Measurements from ENCODE around the gene ZNF467. TPM values are rescaled to one million over a fixed set of nuclear protein-coding genes. Genes with fewer than 3 reads are reported as not detected.

The ZNF467 gene
- total RNA-seq, 1 donor from 2014 or later, result 3.4 TPM

DNA sequence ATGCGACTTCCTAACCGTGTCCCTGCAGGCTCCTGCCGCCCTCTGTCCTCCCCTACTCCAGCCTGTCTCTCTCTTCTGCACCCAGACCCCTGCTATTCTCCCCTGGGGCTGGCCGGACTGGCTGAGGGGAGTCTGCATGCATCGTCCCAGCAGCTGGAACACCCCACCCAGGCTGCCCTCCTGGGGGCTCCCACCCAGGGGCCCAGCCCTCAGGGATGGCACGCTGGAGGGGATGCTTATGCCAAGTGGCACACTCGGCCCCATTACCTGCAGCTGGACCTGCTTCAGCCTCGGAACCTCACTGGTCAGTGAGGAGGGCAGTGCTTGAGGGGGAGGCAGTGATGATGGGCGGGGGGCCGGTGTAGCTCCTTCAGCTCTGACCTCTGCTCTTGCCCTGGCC is 21.7 kb upstream of the ZNF467 start:
- Mint-ChIP-seq H3K4me1 (ENCODE audit: unreplicated experiment) (no peaks in the 10 kb centered on the region), H3K4me3 (ENCODE audit: unreplicated experiment) (no peak overlapping the region), H3K27ac (ENCODE audit: unreplicated experiment) (no peak overlapping the region), H3K27me3 (ENCODE audit: unreplicated experiment) (peaks cover 8% of the 10 kb centered on the region), H3K9me3 (ENCODE audit: unreplicated experiment) (no peaks in the 10 kb centered on the region), H3K36me3 (ENCODE audit: unreplicated experiment) (no peaks in the 10 kb centered on the region)
- DNase-seq (ENCODE audit: extremely low spot score, unreplicated experiment), result no peak
- TF ChIP-seq, protein P1, sequence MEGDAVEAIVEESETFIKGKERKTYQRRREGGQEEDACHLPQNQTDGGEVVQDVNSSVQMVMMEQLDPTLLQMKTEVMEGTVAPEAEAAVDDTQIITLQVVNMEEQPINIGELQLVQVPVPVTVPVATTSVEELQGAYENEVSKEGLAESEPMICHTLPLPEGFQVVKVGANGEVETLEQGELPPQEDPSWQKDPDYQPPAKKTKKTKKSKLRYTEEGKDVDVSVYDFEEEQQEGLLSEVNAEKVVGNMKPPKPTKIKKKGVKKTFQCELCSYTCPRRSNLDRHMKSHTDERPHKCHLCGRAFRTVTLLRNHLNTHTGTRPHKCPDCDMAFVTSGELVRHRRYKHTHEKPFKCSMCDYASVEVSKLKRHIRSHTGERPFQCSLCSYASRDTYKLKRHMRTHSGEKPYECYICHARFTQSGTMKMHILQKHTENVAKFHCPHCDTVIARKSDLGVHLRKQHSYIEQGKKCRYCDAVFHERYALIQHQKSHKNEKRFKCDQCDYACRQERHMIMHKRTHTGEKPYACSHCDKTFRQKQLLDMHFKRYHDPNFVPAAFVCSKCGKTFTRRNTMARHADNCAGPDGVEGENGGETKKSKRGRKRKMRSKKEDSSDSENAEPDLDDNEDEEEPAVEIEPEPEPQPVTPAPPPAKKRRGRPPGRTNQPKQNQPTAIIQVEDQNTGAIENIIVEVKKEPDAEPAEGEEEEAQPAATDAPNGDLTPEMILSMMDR (IDR thresholded peaks at IDR 0.05), result no peak

DNA sequence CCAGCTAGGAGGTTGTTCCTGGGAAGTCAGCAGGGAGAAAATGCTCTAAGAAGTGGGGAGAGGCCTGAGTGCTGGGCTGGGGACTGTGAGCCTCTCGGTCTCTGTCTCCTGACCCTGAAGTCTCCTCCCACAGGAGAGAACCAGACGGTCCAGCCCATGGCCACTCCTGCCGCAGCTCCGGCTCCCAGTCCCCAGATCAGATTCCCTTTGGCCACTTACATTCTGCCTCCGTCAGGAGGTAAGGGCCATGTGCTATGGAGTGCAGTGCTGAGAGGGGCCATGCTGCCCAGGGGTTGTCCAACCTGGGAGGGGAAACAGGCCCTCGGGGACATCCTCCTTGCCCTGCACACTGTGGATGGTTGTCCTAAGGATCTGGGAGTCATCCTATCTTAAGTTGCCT is 21.3 kb upstream of the ZNF467 start:
- H3K27ac Mint-ChIP-seq (ENCODE audit: unreplicated experiment), result no peak overlapping the region
- peaks cover 12% of the 10 kb centered on the region for H3K27me3 Mint-ChIP-seq (ENCODE audit: unreplicated experiment)
- no peak for DNase-seq (ENCODE audit: extremely low spot score, unreplicated experiment)
- H3K36me3 Mint-ChIP-seq (ENCODE audit: unreplicated experiment), result no peaks in the 10 kb centered on the region
- H3K4me1 Mint-ChIP-seq (ENCODE audit: unreplicated experiment), result no peaks in the 10 kb centered on the region
- H3K9me3 Mint-ChIP-seq (ENCODE audit: unreplicated experiment), result no peaks in the 10 kb centered on the region
- no peak overlapping the region for H3K4me3 Mint-ChIP-seq (ENCODE audit: unreplicated experiment)
- TF ChIP-seq, protein P1 (IDR thresholded peaks at IDR 0.05), result no peak

DNA sequence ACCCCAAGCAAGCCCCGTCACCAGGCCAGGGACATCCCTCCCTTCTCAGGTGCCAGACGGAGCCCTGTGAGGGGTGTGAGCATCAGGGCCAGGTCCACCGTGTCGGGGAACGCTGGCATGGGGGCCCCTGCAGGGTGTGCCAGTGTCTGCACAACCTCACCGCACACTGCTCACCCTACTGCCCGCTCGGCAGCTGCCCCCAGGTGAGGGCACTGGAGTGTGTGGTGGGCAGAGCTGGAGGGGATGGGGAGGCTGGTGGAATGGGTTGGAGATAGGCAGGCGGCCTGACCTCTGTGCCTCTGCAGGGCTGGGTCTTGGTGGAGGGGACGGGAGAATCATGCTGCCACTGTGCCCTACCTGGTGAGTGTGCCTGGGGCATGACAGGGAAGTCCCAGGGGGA is 19.9 kb upstream of the ZNF467 start:
- Mint-ChIP-seq H3K9me3 (ENCODE audit: unreplicated experiment) (no peaks in the 10 kb centered on the region), H3K4me3 (ENCODE audit: unreplicated experiment) (no peak overlapping the region), H3K27ac (ENCODE audit: unreplicated experiment) (no peak overlapping the region), H3K36me3 (ENCODE audit: unreplicated experiment) (no peaks in the 10 kb centered on the region), H3K4me1 (ENCODE audit: unreplicated experiment) (no peaks in the 10 kb centered on the region), H3K27me3 (ENCODE audit: unreplicated experiment) (peaks cover 17% of the 10 kb centered on the region)
- no peak for DNase-seq (ENCODE audit: extremely low spot score, unreplicated experiment)
- TF ChIP-seq, protein P1 (IDR thresholded peaks at IDR 0.05), result no peak

DNA sequence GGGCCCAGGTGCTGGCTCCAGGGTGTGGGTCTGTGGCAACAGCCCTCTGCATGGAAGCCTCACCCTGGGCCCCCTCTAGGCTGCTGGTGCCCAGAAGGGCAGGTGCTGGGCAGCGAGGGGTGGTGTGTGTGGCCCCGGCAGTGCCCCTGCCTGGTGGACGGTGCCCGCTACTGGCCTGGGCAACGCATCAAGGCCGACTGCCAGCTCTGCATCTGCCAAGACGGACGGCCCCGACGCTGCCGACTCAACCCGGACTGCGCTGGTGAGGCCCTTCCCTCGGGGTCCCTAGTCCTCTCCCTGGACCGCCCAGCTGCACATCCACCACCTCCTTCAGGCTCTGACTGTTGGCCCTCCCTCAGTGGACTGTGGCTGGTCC is 18.8 kb upstream of the ZNF467 start:
- DNase-seq (ENCODE audit: extremely low spot score, unreplicated experiment), result no peak
- TF ChIP-seq, protein P1 (IDR thresholded peaks at IDR 0.05), result no peak
- peaks cover 17% of the 10 kb centered on the region for H3K27me3 Mint-ChIP-seq (ENCODE audit: unreplicated experiment)
- H3K36me3 Mint-ChIP-seq (ENCODE audit: unreplicated experiment), result no peaks in the 10 kb centered on the region
- H3K27ac Mint-ChIP-seq (ENCODE audit: unreplicated experiment), result no peak overlapping the region
- H3K4me1 Mint-ChIP-seq (ENCODE audit: unreplicated experiment), result no peaks in the 10 kb centered on the region
- H3K4me3 Mint-ChIP-seq (ENCODE audit: unreplicated experiment), result no peak overlapping the region
- H3K9me3 Mint-ChIP-seq (ENCODE audit: unreplicated experiment), result no peaks in the 10 kb centered on the region

DNA sequence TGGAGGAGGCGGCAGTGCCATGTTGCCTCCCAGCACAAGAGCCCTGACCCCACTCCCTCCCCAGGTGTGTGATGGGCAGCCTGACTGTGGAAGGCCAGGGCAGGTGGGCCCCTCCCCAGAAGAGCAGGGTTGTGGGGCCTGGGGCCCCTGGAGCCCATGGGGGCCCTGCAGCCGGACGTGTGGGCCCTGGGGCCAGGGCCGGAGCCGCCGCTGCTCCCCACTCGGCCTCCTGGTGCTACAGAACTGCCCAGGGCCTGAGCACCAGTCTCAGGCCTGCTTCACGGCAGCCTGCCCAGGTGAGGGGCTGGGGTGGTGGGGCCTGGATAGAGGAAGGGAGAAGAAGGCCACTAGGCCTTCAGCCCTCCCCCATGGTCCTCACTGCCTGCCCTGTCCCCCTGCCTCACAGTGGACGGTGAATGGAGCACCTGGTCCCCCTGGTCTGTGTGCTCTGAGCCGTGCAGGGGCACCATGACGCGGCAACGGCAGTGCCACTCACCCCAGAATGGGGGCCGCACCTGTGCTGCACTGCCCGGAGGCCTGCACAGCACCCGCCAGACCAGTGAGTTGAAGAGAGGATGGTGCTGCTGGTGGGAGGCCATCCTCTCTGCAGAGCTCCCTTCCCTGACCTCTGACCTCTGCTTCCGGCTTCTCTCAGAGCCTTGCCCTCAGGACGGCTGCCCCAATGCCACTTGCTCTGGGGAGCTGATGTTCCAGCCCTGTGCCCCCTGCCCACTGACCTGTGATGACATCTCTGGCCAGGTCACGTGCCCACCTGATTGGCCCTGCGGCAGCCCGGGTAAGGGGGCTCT is 18.2 kb upstream of the ZNF467 start:
- Mint-ChIP-seq H3K4me3 (ENCODE audit: unreplicated experiment) (no peak overlapping the region), H3K4me1 (ENCODE audit: unreplicated experiment) (no peaks in the 10 kb centered on the region), H3K9me3 (ENCODE audit: unreplicated experiment) (no peaks in the 10 kb centered on the region), H3K27me3 (ENCODE audit: unreplicated experiment) (peaks cover 17% of the 10 kb centered on the region), H3K36me3 (ENCODE audit: unreplicated experiment) (no peaks in the 10 kb centered on the region), H3K27ac (ENCODE audit: unreplicated experiment) (no peak overlapping the region)
- no peak for DNase-seq (ENCODE audit: extremely low spot score, unreplicated experiment)
- TF ChIP-seq, protein P1 (IDR thresholded peaks at IDR 0.05), result no peak
